NCI-H82 treated with DMSO at 0.1 percent for 48 hours (cell line): ENCODE measurements around the gene NUP98.
"Not testable (repeated sequence)": the region's sequence is repeated elsewhere in the genome, so short reads cannot be mapped to it uniquely, and the experiment has no call there.

Experiments
- DNase-seq: peaks from one replicate; lab custom pipeline; 2025; ENCODE audit not compliant: unreplicated experiment; lab: John Stamatoyannopoulos, UW

NUP98 gene

DNA sequence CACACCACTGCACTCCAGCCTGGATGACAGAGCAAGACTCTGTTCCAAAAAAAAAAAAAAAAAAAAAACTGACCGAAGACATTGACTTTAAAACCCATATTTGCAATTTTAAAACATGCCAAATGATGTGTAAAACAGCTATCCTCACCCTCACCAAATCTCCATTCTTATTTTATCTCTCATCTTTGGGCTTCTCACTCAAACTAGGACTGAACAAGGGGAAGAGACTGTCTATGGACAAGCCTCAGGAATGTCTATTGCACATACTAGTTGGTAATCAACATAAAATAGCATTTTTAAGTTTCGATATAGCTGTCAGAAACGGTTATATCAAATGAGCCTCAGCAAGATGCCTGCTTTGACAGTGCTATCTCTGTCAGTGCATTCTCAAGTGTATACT lies 118.3 kb downstream of the NUP98 start:
- DNase-seq = no peak

GRCh38 chr11:3675971-3676370 lies 121.4 kb downstream of the NUP98 start:
- no peak for DNase-seq

DNA sequence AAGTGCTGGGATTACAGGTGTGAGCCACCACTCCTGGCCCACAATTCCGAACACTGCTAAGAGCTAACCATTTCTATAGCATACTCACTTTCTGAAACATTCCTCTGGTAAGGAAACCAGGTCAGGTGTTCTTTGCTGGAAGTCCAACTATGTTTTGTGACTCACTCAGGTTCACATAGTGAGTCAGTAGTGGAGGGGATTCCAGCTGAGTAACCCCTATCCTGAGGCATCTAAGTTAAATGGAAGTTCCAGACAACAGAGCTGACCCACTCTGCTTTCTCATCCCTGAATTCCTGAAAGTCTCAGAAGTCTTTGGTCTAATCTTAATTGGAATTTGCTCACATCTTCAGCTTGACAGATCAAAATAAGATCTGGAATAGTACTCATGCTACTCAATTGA lies 123.2 kb downstream of the NUP98 start:
- no peak for DNase-seq

DNA sequence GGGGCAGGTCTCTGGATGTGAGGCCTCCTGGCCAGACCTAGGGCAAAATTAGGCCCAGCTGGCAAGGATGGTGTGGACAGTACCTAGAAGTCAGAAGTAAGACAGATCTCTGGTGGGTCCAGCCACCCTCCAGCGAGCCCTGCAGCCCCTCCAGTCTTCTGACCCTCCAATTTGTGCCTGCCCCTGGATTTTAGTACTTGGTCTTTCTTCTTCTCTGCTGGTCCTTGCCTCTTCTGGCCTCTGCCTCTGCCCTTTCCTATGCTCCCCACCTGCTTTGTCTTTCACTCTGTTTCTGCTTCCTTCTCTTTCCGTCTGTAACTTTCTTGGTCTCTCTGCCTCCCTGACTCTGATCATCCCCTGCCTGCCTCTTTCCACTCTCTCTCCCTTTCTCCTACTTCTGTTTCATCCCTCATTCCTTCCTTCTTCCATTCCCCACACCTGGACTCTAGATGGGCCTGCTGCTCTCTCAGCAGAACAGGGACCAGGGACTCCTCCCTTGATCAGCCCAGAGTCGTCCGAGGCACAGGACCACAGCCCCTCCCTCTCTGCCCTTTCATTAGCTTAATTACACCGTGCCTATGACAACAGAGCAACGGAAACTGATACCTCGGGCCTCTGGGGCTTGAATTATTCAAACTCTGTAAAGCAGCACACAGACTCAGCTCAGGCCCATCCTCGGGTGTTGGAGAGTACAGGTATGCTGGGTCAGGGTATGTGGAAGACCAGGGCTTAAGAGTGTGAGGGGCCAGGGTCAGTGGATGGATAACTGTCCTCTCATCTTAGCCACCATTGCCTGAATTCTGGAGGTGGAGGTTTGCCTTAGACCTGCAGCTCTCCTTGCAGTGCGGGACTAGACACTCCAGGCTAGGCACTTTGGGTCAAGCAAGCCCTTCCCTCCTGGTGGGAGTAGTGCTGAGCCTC lies 125.8 kb downstream of the NUP98 start, which contains the start of gene CHRNA10:
Gene CHRNA10, minus strand, starts transcription at position 51 of the 921 bp plus-strand sequence. CDS start 72 bp downstream, outside the sequence.
- no peak for DNase-seq

- no peak for DNase-seq
Observed at GRCh38 chr11:3669742-3670183, 127.6 kb downstream of the NUP98 start.

- DNase-seq = no peak
Observed at GRCh38 chr11:3669128-3669527, 128.2 kb downstream of the NUP98 start.

GRCh38 chr11:3667149-3668035 lies 130.0 kb downstream of the NUP98 start:
- no peak for DNase-seq

GRCh38 chr11:3666023-3666530 lies 131.3 kb downstream of the NUP98 start:
- DNase-seq = no peak

GRCh38 chr11:3665336-3666022 lies 131.9 kb downstream of the NUP98 start:
- no peak for DNase-seq

GRCh38 chr11:3664032-3664630 lies 133.2 kb downstream of the NUP98 start:
- DNase-seq = no peak

- no peak for DNase-seq
Observed at GRCh38 chr11:3662856-3663255, 134.5 kb downstream of the NUP98 start.

- no peak for DNase-seq
Observed at GRCh38 chr11:3660960-3661359, 136.4 kb downstream of the NUP98 start.

DNA sequence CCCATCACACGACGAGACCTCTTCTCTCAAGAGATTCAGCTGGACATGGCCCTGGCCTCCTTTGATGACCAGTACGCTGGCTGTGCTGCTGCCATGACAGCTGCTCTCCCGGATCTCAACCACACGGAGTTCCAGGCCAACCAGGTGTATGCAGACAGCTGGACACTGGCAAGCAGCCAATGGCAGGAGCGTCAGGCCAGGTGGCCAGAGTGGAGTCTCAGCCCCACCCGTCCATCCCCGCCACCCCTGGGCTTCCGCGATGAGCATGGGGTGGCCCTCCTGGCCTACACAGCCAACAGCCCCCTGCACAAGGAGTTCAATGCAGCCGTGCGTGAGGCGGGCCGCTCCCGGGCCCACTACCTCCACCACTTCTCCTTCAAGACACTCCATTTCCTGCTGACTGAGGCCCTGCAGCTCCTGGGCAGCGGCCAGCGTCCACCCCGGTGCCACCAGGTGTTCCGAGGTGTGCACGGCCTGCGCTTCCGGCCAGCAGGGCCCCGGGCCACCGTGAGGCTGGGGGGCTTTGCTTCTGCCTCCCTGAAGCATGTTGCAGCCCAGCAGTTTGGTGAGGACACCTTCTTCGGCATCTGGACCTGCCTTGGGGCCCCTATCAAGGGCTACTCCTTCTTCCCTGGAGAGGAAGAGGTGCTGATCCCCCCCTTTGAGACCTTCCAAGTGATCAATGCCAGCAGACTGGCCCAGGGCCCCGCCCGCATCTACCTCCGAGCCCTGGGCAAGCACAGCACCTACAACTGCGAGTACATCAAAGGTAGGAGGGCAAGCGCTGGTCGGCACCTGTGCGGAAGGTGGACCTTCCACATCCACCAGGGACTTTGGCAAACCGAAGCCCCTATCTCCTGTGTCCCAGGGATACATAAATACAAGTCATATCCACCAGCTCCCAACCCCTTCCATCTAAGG lies 137.5 kb downstream of the NUP98 start:
- DNase-seq = no peak

- DNase-seq = no peak
Observed at GRCh38 chr11:3658252-3658651, 139.1 kb downstream of the NUP98 start.

DNA sequence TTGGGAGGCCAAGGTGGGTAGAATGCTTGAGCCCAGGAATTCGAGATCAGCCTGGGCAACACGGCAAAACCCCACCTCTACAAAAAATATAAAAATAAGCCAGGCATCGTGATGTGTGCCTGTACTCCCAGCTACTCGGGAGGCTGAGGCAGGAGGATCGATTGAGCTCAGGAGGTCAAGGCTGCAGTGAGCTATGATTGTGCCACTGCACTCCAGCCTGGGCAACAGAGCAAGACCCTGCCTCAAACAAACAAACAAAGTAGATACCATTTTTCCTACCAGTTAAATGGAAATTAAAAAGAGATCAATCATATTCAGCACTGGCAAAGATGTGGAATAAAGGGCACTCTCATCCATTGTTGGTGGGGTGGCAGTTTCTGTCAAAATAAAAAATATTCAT lies 140.0 kb downstream of the NUP98 start:
- DNase-seq = not testable (repeated sequence)

GRCh38 chr11:3655547-3655946 lies 141.8 kb downstream of the NUP98 start:
- no peak for DNase-seq

- not testable (repeated sequence) for DNase-seq
Observed at GRCh38 chr11:3652514-3652913, 144.8 kb downstream of the NUP98 start.

DNA sequence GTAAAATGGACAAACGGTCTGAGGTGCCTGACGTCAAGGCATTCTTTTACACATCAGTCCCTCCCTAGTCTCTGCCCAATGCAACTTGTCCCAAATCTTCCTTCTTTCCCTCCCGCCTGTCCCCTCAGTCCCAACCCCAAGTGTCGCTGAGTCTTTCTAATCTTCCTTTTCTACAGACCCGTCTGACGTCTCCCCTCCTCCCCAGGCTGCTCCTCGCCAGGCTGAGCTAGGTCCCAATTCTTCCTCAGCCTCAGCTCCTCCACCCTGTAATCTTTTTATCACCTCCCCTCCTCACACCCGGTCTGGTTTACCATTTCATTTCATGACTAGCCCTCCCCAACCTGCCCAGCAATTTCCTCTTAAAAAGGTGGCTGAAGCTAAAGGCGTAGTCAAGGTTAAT lies 148.0 kb downstream of the NUP98 start:
- DNase-seq = not testable (repeated sequence)

DNA sequence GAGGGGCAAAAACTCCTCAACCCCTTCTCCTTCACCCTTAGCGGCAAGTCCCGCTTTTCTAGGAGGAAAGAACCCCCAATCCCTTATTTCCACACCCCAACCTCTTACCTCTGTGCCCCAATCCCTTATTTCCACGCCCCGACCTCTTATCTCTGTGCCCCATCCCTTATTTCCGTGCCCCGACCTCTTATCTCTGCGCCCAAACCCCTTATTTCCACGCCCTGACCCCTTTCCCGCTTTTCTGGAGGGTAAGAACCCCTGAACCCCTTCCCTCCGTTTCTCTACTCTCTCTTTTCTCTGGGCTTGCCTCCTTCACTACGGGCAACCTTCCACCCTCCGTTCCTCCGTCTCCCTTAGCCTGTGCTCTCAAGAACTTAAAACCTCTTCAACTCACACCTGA lies 148.5 kb downstream of the NUP98 start:
- DNase-seq = not testable (repeated sequence)
